HEK293 (cell line): ENCODE measurements around the gene NOVA2.

Experiments used
- CTCF ChIA-PET: fragments of 350-600 bp; formaldehyde crosslinking; extraction: SDS; loops from one replicate; lab custom pipeline; 2021; ENCODE audit warnings: antibody characterized with exemption; lab: Yijun Ruan, JAX
- POLR2A ChIA-PET: fragments of 300-600 bp; formaldehyde crosslinking; extraction: SDS; loops from one replicate; lab custom pipeline; 2020; ENCODE audit warnings: antibody characterized with exemption, inconsistent platforms; lab: Yijun Ruan, JAX
- H3K27ac ChIP-seq: fragments of 200-500 bp; sonication (Bioruptor generic); 2 replicates; pipeline ENCODE4 v1.5.1; 2014; ENCODE audit warnings: low read depth, low read length, control low read depth, inconsistent platforms; ENCODE audit errors: extremely low read depth
- H3K36me3 ChIP-seq, 2 experiments: fragments of 200-500 bp in 1 of 2; sonication (Bioruptor generic) in 1 of 2; 1 replicate in 1 of 2; 2 replicates in 1 of 2; pipeline ENCODE4 v1.5.1; 2014 to 2017; ENCODE audit warnings: inconsistent platforms in 2 of 2, low read length in 2 of 2; ENCODE audit not compliant: control insufficient read depth in 2 of 2, insufficient read depth in 1 of 2
- H3K4me1 ChIP-seq: fragments of 200-500 bp; sonication (Bioruptor generic); 2 replicates; pipeline ENCODE4 v1.5.1; 2014; ENCODE audit warnings: mild to moderate bottlenecking, low read length, inconsistent platforms; ENCODE audit not compliant: control insufficient read depth, insufficient read depth
- H3K4me3 ChIP-seq: 2 replicates; pipeline ENCODE4 v1.5.1; 2011; ENCODE audit warnings: low read depth, mild to moderate bottlenecking, control low read depth, low read length, moderate library complexity
- H3K9me3 ChIP-seq: fragments of 200-500 bp; sonication (Bioruptor generic); 2 replicates; pipeline ENCODE4 v1.5.1; 2014; ENCODE audit warnings: low read depth, low read length, inconsistent platforms; ENCODE audit not compliant: control insufficient read depth, insufficient read depth
- GLIS1 ChIP-seq: fragments of 450-650 bp; formaldehyde crosslinking; IDR thresholded peaks from 2 replicates; pipeline ENCODE4 v1.5.1; 2016; ENCODE audit warnings: missing biosample characterization, missing genetic modification characterization
- GLIS2 ChIP-seq: fragments of 450-650 bp; formaldehyde crosslinking; IDR thresholded peaks from 2 replicates; pipeline ENCODE4 v1.5.1; 2016; ENCODE audit warnings: missing biosample characterization, missing genetic modification characterization
- HOXA7 ChIP-seq: sonication (generic); formaldehyde crosslinking; IDR thresholded peaks from 2 replicates; pipeline ENCODE4 v1.8.1; 2022; ENCODE audit warnings: missing genetic modification reagents, borderline replicate concordance
- HOXD13 ChIP-seq: sonication (generic); formaldehyde crosslinking; IDR thresholded peaks from 2 replicates; pipeline ENCODE4 v1.8.0; 2022; ENCODE audit warnings: missing genetic modification reagents, borderline replicate concordance
- OVOL3 ChIP-seq: fragments of 450-650 bp; formaldehyde crosslinking; IDR thresholded peaks from 2 replicates; pipeline ENCODE4 v1.5.1; 2016; ENCODE audit warnings: missing biosample characterization, missing genetic modification characterization
- PRDM1 ChIP-seq: fragments of 450-650 bp; formaldehyde crosslinking; IDR thresholded peaks from 2 replicates; pipeline ENCODE4; 2016; ENCODE audit warnings: missing biosample characterization, missing genetic modification characterization
- PRDM2 ChIP-seq: fragments of 450-650 bp; formaldehyde crosslinking; IDR thresholded peaks from 2 replicates; pipeline ENCODE4 v1.5.1; 2016; ENCODE audit warnings: missing biosample characterization, missing genetic modification characterization, borderline replicate concordance
- PRDM4 ChIP-seq: fragments of 450-650 bp; formaldehyde crosslinking; IDR thresholded peaks from 2 replicates; pipeline ENCODE4 v1.5.1; 2017; ENCODE audit warnings: missing biosample characterization, missing genetic modification characterization
- SP7 ChIP-seq: fragments of 450-650 bp; formaldehyde crosslinking; IDR thresholded peaks from 2 replicates; pipeline ENCODE4 v1.5.1; 2016; ENCODE audit warnings: missing biosample characterization, missing genetic modification characterization
- ZBTB7A ChIP-seq: fragments of 450-650 bp; formaldehyde crosslinking; IDR thresholded peaks from 2 replicates; pipeline ENCODE4 v1.5.1; 2016; ENCODE audit warnings: low read depth, missing biosample characterization, missing genetic modification characterization
- ZFHX2 ChIP-seq: fragments of 450-650 bp; formaldehyde crosslinking; conservative IDR thresholded peaks from 2 replicates; pipeline ENCODE4 v1.5.1; 2016; ENCODE audit warnings: missing biosample characterization, missing genetic modification characterization
- ZNF214 ChIP-seq: fragments of 450-650 bp; formaldehyde crosslinking; IDR thresholded peaks from 2 replicates; pipeline ENCODE4 v1.5.1; 2017; ENCODE audit warnings: missing biosample characterization, mild to moderate bottlenecking, missing genetic modification characterization, borderline replicate concordance
- ZNF221 ChIP-seq: fragments of 450-650 bp; formaldehyde crosslinking; IDR thresholded peaks from 2 replicates; pipeline ENCODE4 v1.5.1; 2017; ENCODE audit warnings: missing biosample characterization, missing genetic modification characterization, borderline replicate concordance
- ZNF24 ChIP-seq: fragments of 450-650 bp; formaldehyde crosslinking; IDR thresholded peaks from 2 replicates; pipeline ENCODE4 v1.5.1; 2016; ENCODE audit warnings: missing biosample characterization, missing genetic modification characterization
- ZNF335 ChIP-seq: fragments of 450-650 bp; formaldehyde crosslinking; conservative IDR thresholded peaks from 2 replicates; pipeline ENCODE4 v1.5.1; 2016; ENCODE audit warnings: missing biosample characterization, missing genetic modification characterization
- ZNF354C ChIP-seq: fragments of 450-650 bp; formaldehyde crosslinking; IDR thresholded peaks from 2 replicates; pipeline ENCODE4 v1.5.1; 2016; ENCODE audit warnings: missing biosample characterization, missing genetic modification characterization, low read depth, borderline replicate concordance
- ZNF433 ChIP-seq: fragments of 450-650 bp; formaldehyde crosslinking; IDR thresholded peaks from 2 replicates; pipeline ENCODE4 v1.5.1; 2016; ENCODE audit warnings: missing biosample characterization, missing genetic modification characterization, low read depth
- ZNF514 ChIP-seq: fragments of 450-650 bp; formaldehyde crosslinking; IDR thresholded peaks from 2 replicates; pipeline ENCODE4 v1.5.1; 2016; ENCODE audit warnings: missing biosample characterization, missing genetic modification characterization
- ZNF560 ChIP-seq: fragments of 450-650 bp; formaldehyde crosslinking; IDR thresholded peaks from 2 replicates; pipeline ENCODE4 v1.5.1; 2017; ENCODE audit warnings: missing biosample characterization, missing genetic modification characterization, borderline replicate concordance
- ZNF610 ChIP-seq: fragments of 450-650 bp; formaldehyde crosslinking; IDR thresholded peaks from 2 replicates; pipeline ENCODE4 v1.5.1; 2016; ENCODE audit warnings: missing biosample characterization, missing genetic modification characterization, borderline replicate concordance
- ZNF792 ChIP-seq: fragments of 450-650 bp; formaldehyde crosslinking; IDR thresholded peaks from 2 replicates; pipeline ENCODE4 v1.5.1; 2016; ENCODE audit warnings: missing biosample characterization, missing genetic modification characterization

NOVA2 gene

GRCh38 chr19:45895519-45895972 lies 78.1 kb downstream of the NOVA2 start:
- H3K36me3 ChIP-seq, result peaks cover 36 to 55% of the 10 kb centered on the region in 2 experiments; a peak in 2 of 3 replicates
- ChIA-PET POLR2A (interaction anchor here (1.6 kb wide), 1 partner anchor 8 kb away, joined by 3 read pairs; no protein-coding TSS in a partner anchor), CTCF (interaction anchor here (1.0 kb wide), 2 partner anchors 8 to 79 kb away, joined by 3 read pairs; no protein-coding TSS in a partner anchor)
- no peaks in the 10 kb centered on the region for H3K4me1 ChIP-seq
- H3K4me3 ChIP-seq, result no peak overlapping the region
- H3K9me3 ChIP-seq, result no peaks in the 10 kb centered on the region
- no peak overlapping the region for H3K27ac ChIP-seq
- TF ChIP-seq SP7 (tag by site-specific recombination), result no peak
- no peak for TF ChIP-seq ZNF792 (tag by site-specific recombination)

- Histone ChIP-seq H3K27ac (no peak overlapping the region), H3K4me1 (no peaks in the 10 kb centered on the region), H3K9me3 (no peaks in the 10 kb centered on the region), H3K36me3 (peaks cover 10 to 18% of the 10 kb centered on the region in 2 experiments; a peak in 2 of 3 replicates), H3K4me3 (no peak overlapping the region)
- POLR2A ChIA-PET, result interaction anchor here (2.6 kb wide), 1 partner anchor 12 kb away, joined by 11 read pairs; the partner anchor contains the start of gene MYPOP
- TF ChIP-seq OVOL3 (tag by site-specific recombination), result no peak
- no peak for TF ChIP-seq ZNF433 (tag by site-specific recombination)
- no peak for TF ChIP-seq ZBTB7A (tag by site-specific recombination)
- TF ChIP-seq ZNF335 (tag by site-specific recombination), result no peak
- no peak for TF ChIP-seq ZFHX2
- TF ChIP-seq ZNF24 (tag by site-specific recombination), result no peak
- CTCF ChIA-PET, result interaction anchor here (1.7 kb wide), 1 partner anchor 8 kb away, joined by 7 read pairs; no protein-coding TSS in a partner anchor
Observed at GRCh38 chr19:45890877-45891276, 82.8 kb downstream of the NOVA2 start.

- ChIA-PET CTCF (interaction anchor here (1.1 kb wide), 1 partner anchor 58 kb away, joined by 3 read pairs; no protein-coding TSS in a partner anchor), POLR2A (interaction anchor here (0.7 kb wide), 1 partner anchor 778 kb away, joined by 5 read pairs; no protein-coding TSS in a partner anchor)
- peaks cover 4 to 16% of the 10 kb centered on the region in 2 experiments; a peak in 2 of 3 replicates for H3K36me3 ChIP-seq
- H3K9me3 ChIP-seq, result no peaks in the 10 kb centered on the region
- H3K4me3 ChIP-seq, result no peak overlapping the region
- no peak overlapping the region; the same call in 1 of the 2 replicates for H3K27ac ChIP-seq
- no peak for TF ChIP-seq HOXD13 (CRISPR knock-in tag)
- TF ChIP-seq ZNF335 (tag by site-specific recombination), result no peak
- no peak for TF ChIP-seq ZNF610 (tag by site-specific recombination)
- TF ChIP-seq ZNF354C, result no peak
- TF ChIP-seq ZNF560 (tag by site-specific recombination), result no peak
- TF ChIP-seq ZNF514 (tag by site-specific recombination), result no peak
- 0 out of 2 replicates have a peak, but pooled peaks have one; percentile 8 for TF ChIP-seq GLIS1
- TF ChIP-seq PRDM4 (tag by site-specific recombination), result no peak
- TF ChIP-seq HOXA7 (CRISPR knock-in tag), result no peak
- no peak for TF ChIP-seq GLIS2 (tag by site-specific recombination)
- no peak for TF ChIP-seq PRDM2
- TF ChIP-seq ZNF214 (tag by site-specific recombination), result no peak
- no peak for TF ChIP-seq ZNF221 (tag by site-specific recombination)
- TF ChIP-seq PRDM1 (tag by site-specific recombination), result 0 out of 2 replicates have a peak, but pooled peaks have one; percentile 7
- H3K4me1 ChIP-seq, result no peaks in the 10 kb centered on the region
Observed at GRCh38 chr19:45889210-45889885, 84.3 kb downstream of the NOVA2 start.
